H1 (cell line): ENCODE results near the gene MEI1. TPM values are rescaled to one million over a fixed set of nuclear protein-coding genes. Genes with fewer than 3 reads are reported as not detected.

Source experiments
- CTCF ChIA-PET: fragments of 300-600 bp; sonication (Branson Sonifier 250); formaldehyde crosslinking; loops from one replicate; lab custom pipeline; 2021; ENCODE audit not compliant: partially characterized antibody; lab: Charles Lee
- POLR2A ChIA-PET: fragments of 300-600 bp; sonication (Branson Sonifier 250); formaldehyde crosslinking; loops from one replicate; lab custom pipeline; 2021; ENCODE audit warnings: inconsistent platforms; ENCODE audit not compliant: partially characterized antibody; lab: Charles Lee
- DNase-seq, 2 experiments: peaks; one replicate each; pipeline versions ENCODE4 v3.0.0 to v3.0.0-alpha.2; 2010 to 2022; ENCODE audit warnings: low spot score in 2 of 2, low read depth in 1 of 2, mixed read lengths in 1 of 2
- FAIRE-seq: peaks from 2 replicates; lab custom pipeline; 2011; peaks lifted over from hg19 to GRCh38; lab: Jason Lieb, UNC
- H2AFZ ChIP-seq: 2 replicates; pipeline ENCODE4 v1.8.1; 2012; ENCODE audit warnings: low read length, inconsistent platforms
- H2AK5ac ChIP-seq: 2 replicates; pipeline ENCODE4 v1.6.1; 2013; ENCODE audit warnings: low read depth, low read length
- H2BK120ac ChIP-seq: replicated peaks from 2 replicates; pipeline ENCODE3; 2013; ENCODE audit warnings: low read depth, low read length, inconsistent platforms
- H2BK12ac ChIP-seq: 2 replicates; pipeline ENCODE4 v1.6.1; 2013; ENCODE audit warnings: low read depth, low read length
- H2BK15ac ChIP-seq: 2 replicates; pipeline ENCODE4 v1.6.1; 2013; ENCODE audit warnings: low read length
- H2BK20ac ChIP-seq: 2 replicates; pipeline ENCODE4 v1.6.1; 2013; ENCODE audit warnings: low read length
- H2BK5ac ChIP-seq: 2 replicates; pipeline ENCODE4 v1.6.1; 2013; ENCODE audit warnings: low read depth, low read length
- H3K14ac ChIP-seq: 2 replicates; pipeline ENCODE4 v1.6.1; 2013; ENCODE audit warnings: inconsistent platforms; ENCODE audit not compliant: insufficient read length
- H3K18ac ChIP-seq: 2 replicates; pipeline ENCODE4 v1.6.1; 2013; ENCODE audit warnings: low read length; ENCODE audit errors: extremely low read depth
- H3K23ac ChIP-seq: 2 replicates; pipeline ENCODE4 v1.6.1; 2013; ENCODE audit warnings: inconsistent platforms; ENCODE audit not compliant: insufficient read length
- H3K23me2 ChIP-seq: 2 replicates; pipeline ENCODE4 v1.6.1; 2013; ENCODE audit warnings: low read depth, low read length
- H3K27ac ChIP-seq: 2 replicates; pipeline ENCODE4 v1.6.1; 2011; ENCODE audit warnings: low read depth, low read length, inconsistent platforms
- H3K27me3 ChIP-seq, 4 experiments: replicated peaks in 1 of 4; 1 replicate in 1 of 4; 2 replicates in 3 of 4; pipeline versions ENCODE4 v1.6.1 to v1.8.1; 2011 to 2013; ENCODE audit warnings: low read length in 3 of 4, mild to moderate bottlenecking in 3 of 4, inconsistent platforms in 2 of 4, mixed read lengths in 2 of 4, moderate library complexity in 1 of 4; ENCODE audit not compliant: control insufficient read depth in 3 of 4, insufficient read depth in 3 of 4; ENCODE audit errors: extremely low read depth in 1 of 4
- H3K36me3 ChIP-seq, 4 experiments: 2 replicates each; pipeline versions ENCODE4 v1.6.1 to v1.8.1; 2011 to 2013; ENCODE audit warnings: mild to moderate bottlenecking in 4 of 4, low read length in 3 of 4, moderate library complexity in 2 of 4, control low read depth in 1 of 4, inconsistent platforms in 1 of 4; ENCODE audit not compliant: insufficient read depth in 4 of 4, control insufficient read depth in 2 of 4
- H3K4ac ChIP-seq: replicated peaks from 2 replicates; pipeline ENCODE3; 2013; ENCODE audit warnings: low read length, low read depth, mixed read lengths, inconsistent platforms; ENCODE audit not compliant: insufficient read length
- H3K4me1 ChIP-seq, 4 experiments: replicated peaks in 1 of 4; 1 replicate in 1 of 4; 2 replicates in 3 of 4; pipeline versions ENCODE4 v1.6.1 to v1.8.1; 2011 to 2013; ENCODE audit warnings: low read length in 3 of 4, inconsistent platforms in 2 of 4, mixed read lengths in 1 of 4; ENCODE audit not compliant: insufficient read depth in 4 of 4, control insufficient read depth in 3 of 4
- H3K4me2 ChIP-seq, 2 experiments: 2 replicates each; pipeline versions ENCODE4 v1.6.1 to v1.8.1; 2011 to 2013; ENCODE audit warnings: low read depth in 2 of 2, low read length in 2 of 2, control low read depth in 1 of 2, inconsistent platforms in 1 of 2, mild to moderate bottlenecking in 1 of 2; ENCODE audit not compliant: insufficient read depth in 1 of 2
- H3K4me3 ChIP-seq, 4 experiments: fragments of 200-600, 300-600 bp in 1 of 4; sonication (generic), shearing (Covaris generic), sonication (Bioruptor Twin) in 1 of 4; 2 replicates each; pipeline versions ENCODE4 v1.5.1 to v1.8.1; 2011 to 2016; ENCODE audit warnings: low read length in 4 of 4, low read depth in 3 of 4, control low read depth in 2 of 4, inconsistent platforms in 2 of 4, mild to moderate bottlenecking in 2 of 4, mixed read lengths in 1 of 4, moderate library complexity in 1 of 4; ENCODE audit not compliant: insufficient read depth in 2 of 4; ENCODE audit errors: extremely low read depth in 1 of 4
- H3K56ac ChIP-seq: replicated peaks from 2 replicates; pipeline ENCODE3; 2013; ENCODE audit warnings: low read depth, mild to moderate bottlenecking, mixed read lengths, low read length, inconsistent platforms; ENCODE audit not compliant: insufficient read length
- H3K79me1 ChIP-seq: 2 replicates; pipeline ENCODE4 v1.6.1; 2013; ENCODE audit warnings: low read depth, low read length, control low read depth
- H3K79me2 ChIP-seq, 2 experiments: 2 replicates each; pipeline versions ENCODE4 v1.6.1 to v1.8.1; 2012 to 2013; ENCODE audit warnings: low read length in 2 of 2, mild to moderate bottlenecking in 2 of 2, inconsistent platforms in 1 of 2; ENCODE audit not compliant: insufficient read depth in 2 of 2, control insufficient read depth in 1 of 2
- H3K9ac ChIP-seq, 4 experiments: replicated peaks in 1 of 4; 1 replicate in 1 of 4; 2 replicates in 3 of 4; pipeline versions ENCODE4 v1.6.1 to v1.8.1; 2011 to 2013; ENCODE audit warnings: low read depth in 3 of 4, low read length in 3 of 4, control low read depth in 2 of 4, mild to moderate bottlenecking in 2 of 4, moderate library complexity in 2 of 4, inconsistent platforms in 1 of 4; ENCODE audit errors: extremely low read depth in 1 of 4
- H3K9me3 ChIP-seq, 2 experiments: 2 replicates each; pipeline versions ENCODE4 v1.6.1 to v1.8.1; 2012 to 2013; ENCODE audit warnings: mild to moderate bottlenecking in 2 of 2, moderate library complexity in 2 of 2, control low read depth in 1 of 2, inconsistent platforms in 1 of 2, low read depth in 1 of 2, low read length in 1 of 2, mixed read lengths in 1 of 2; ENCODE audit not compliant: insufficient read depth in 2 of 2
- H4K20me1 ChIP-seq, 2 experiments: replicated peaks in 1 of 2; 2 replicates each; pipeline versions ENCODE3 to v1.8.1; 2011 to 2013; ENCODE audit warnings: inconsistent platforms in 2 of 2, low read length in 2 of 2, mild to moderate bottlenecking in 1 of 2; ENCODE audit not compliant: insufficient read depth in 2 of 2, control insufficient read depth in 1 of 2
- H4K5ac ChIP-seq: 2 replicates; pipeline ENCODE4 v1.6.1; 2013; ENCODE audit warnings: low read length, low read depth, mixed read lengths, inconsistent platforms; ENCODE audit not compliant: insufficient read length
- H4K8ac ChIP-seq: 2 replicates; pipeline ENCODE4 v1.8.0; 2013; ENCODE audit warnings: mild to moderate bottlenecking, moderate library complexity, low read length, inconsistent platforms; ENCODE audit not compliant: insufficient read depth; ENCODE audit errors: extremely low read depth
- H4K91ac ChIP-seq: replicated peaks from 2 replicates; pipeline ENCODE3; 2013; ENCODE audit warnings: low read length, mixed read lengths, inconsistent platforms; ENCODE audit not compliant: insufficient read length
- CBX5 ChIP-seq: fragments of 300-800, 300-1000 bp; sonication (generic); IDR thresholded peaks from 2 replicates; pipeline ENCODE4 v1.7.1; 2016; ENCODE audit warnings: antibody characterized with exemption, low read length, low read depth
- CBX8 ChIP-seq: fragments of 300-800, 300-1000 bp; sonication (generic); IDR thresholded peaks from 2 replicates; pipeline ENCODE4 v1.7.1; 2016; ENCODE audit warnings: low read depth, low read length, borderline replicate concordance
- GTF2F1 ChIP-seq: IDR thresholded peaks from 2 replicates; pipeline ENCODE4 v1.6.1; 2012; ENCODE audit warnings: low read depth, low read length, improper control_type of control experiment, borderline replicate concordance
- MAFK ChIP-seq: IDR thresholded peaks from 2 replicates; pipeline ENCODE4 v1.6.1; 2012; ENCODE audit warnings: low read depth, mild to moderate bottlenecking, improper control_type of control experiment, low read length
- PHF8 ChIP-seq: fragments of 200-600 bp; sonication (generic); conservative IDR thresholded peaks from 2 replicates; pipeline ENCODE4 v1.7.1; 2012; ENCODE audit warnings: low read depth, mild to moderate bottlenecking, inconsistent platforms, low read length, moderate library complexity
- POU5F1 ChIP-seq: IDR thresholded peaks from 2 replicates; pipeline ENCODE4 v1.6.1; 2011; ENCODE audit warnings: low read depth, mild to moderate bottlenecking, low read length, moderate library complexity
- RXRA ChIP-seq: IDR thresholded peaks from 2 replicates; pipeline ENCODE4 v1.6.1; 2011; ENCODE audit warnings: low read depth, mild to moderate bottlenecking, low read length, moderate library complexity; ENCODE audit not compliant: insufficient read depth
- SP1 ChIP-seq: IDR thresholded peaks from 2 replicates; pipeline ENCODE4 v1.6.1; 2011; ENCODE audit warnings: low read depth, low read length
- TBP ChIP-seq: IDR thresholded peaks from 2 replicates; pipeline ENCODE4 v1.6.1; 2011; ENCODE audit warnings: low read depth, low read length, improper control_type of control experiment
- TEAD4 ChIP-seq: IDR thresholded peaks from 2 replicates; pipeline ENCODE4 v1.6.1; 2012; ENCODE audit warnings: low read depth, low read length, inconsistent platforms, mixed read lengths
- USF2 ChIP-seq: IDR thresholded peaks from 2 replicates; pipeline ENCODE4 v1.6.1; 2011; ENCODE audit warnings: low read length, improper control_type of control experiment
- YY1 ChIP-seq: IDR thresholded peaks from 2 replicates; pipeline ENCODE4 v1.6.1; 2011; ENCODE audit warnings: low read depth, mild to moderate bottlenecking, low read length
- ZNF274 ChIP-seq: IDR thresholded peaks from 2 replicates; pipeline ENCODE4 v1.7.0; 2012; ENCODE audit warnings: low read length, borderline replicate concordance; ENCODE audit errors: extremely low read depth
- WGBS, 2 experiments: shearing (Covaris generic) in 1 of 2; methylation state at CpG; one replicate each; pipeline versions ENCODE4 v1.1.6 to v1.1.7; 2013 to 2015; ENCODE audit warnings: low lambda C conversion rate in 2 of 2, mixed read lengths in 2 of 2, inconsistent platforms in 1 of 2, low coverage in 1 of 2, missing lambda C conversion rate in 1 of 2; ENCODE audit not compliant: insufficient replicate concordance in 2 of 2, insufficient coverage in 1 of 2, insufficient read length in 1 of 2; ENCODE audit errors: extremely low coverage in 1 of 2, missing lambda C conversion rate in 1 of 2; 5-methylcytosine and 5-hydroxymethylcytosine counted together
- polyA plus RNA-seq, 7 experiments: library from polyadenylated mRNA; depleted of rRNA in 3 of 7; stranded (reverse) in 5 of 7; unstranded in 2 of 7; fragments of >200 nt in 5 of 7; fragments of 200-250 nt in 2 of 7; gene quantifications; 1 replicate in 5 of 7; 2 replicates in 1 of 7; 4 replicates in 1 of 7; pipeline versions ENCODE4 v1.2.1 to v1.2.3, GENCODE V29; 2011 to 2013; ENCODE audit warnings: missing spikeins in 2 of 7, mixed read lengths in 2 of 7
- total RNA-seq: library from RNA; stranded (reverse); fragmentation: NEBNext Ultra II Directional; extraction: Animal tissue kit (Norgen Biotek cat#: 25700); gene quantifications from 2 replicates; pipeline ENCODE4 v1.2.1, GENCODE V29; 2021

MEI1 gene
- total and polyA plus RNA-seq, 2 of the 8 experiments (the other 6 are each of a cell fraction or from before 2014, with no cell fraction given), result 0.27 to 0.54 TPM

GRCh38 chr22:41683052-41683451 is 16.3 kb upstream of the MEI1 start:
- H4K91ac ChIP-seq, result no peak overlapping the region
- H2BK5ac ChIP-seq, result no peak overlapping the region
- no peak overlapping the region for H3K23ac ChIP-seq
- POLR2A ChIA-PET, result no interaction called here
- no peak overlapping the region for H3K4ac ChIP-seq
- H2BK15ac ChIP-seq, result no peak overlapping the region
- peaks cover 0 to 3% (median 2%) of the 10 kb centered on the region in 4 experiments; a peak in 5 of 7 replicates for H3K4me1 ChIP-seq
- H2AK5ac ChIP-seq, result no peak overlapping the region
- no peak overlapping the region for H2AFZ ChIP-seq
- no peak overlapping the region for H2BK12ac ChIP-seq
- peak overlapping the region; percentile 65 to 88 (median 75); a peak in 5 of 8 replicates for H3K4me3 ChIP-seq
- H2BK120ac ChIP-seq, result no peak overlapping the region
- CTCF ChIA-PET, result interaction anchor here (0.6 to 2.2 kb wide), 2 partner anchors 14 to 218 kb away, joined by 5 to 8 read pairs; no protein-coding TSS in a partner anchor
- H3K79me2 ChIP-seq, result peaks cover 18 to 87% of the 10 kb centered on the region in 2 experiments
- DNase-seq, result no peak
- H3K27ac ChIP-seq, result peak overlapping the region; percentile 73; the same call in 1 of the 2 replicates
- peaks cover 12% of the 10 kb centered on the region; the same call in 1 of the 2 replicates for H3K79me1 ChIP-seq
- no peak overlapping the region; the same call in 1 of the 2 replicates for H4K8ac ChIP-seq
- 92% methylated on average over 8 of the region's 9 CpGs; no CpG with 5 or more reads in 1 of the 2 experiments for WGBS, 2 experiments
- H3K27me3 ChIP-seq, result no peaks in the 10 kb centered on the region
- H3K14ac ChIP-seq, result no peak overlapping the region
- no peak overlapping the region for H3K56ac ChIP-seq
- H3K36me3 ChIP-seq, result peaks cover 2 to 26% (median 16%) of the 10 kb centered on the region in 4 experiments; a peak in 7 of 8 replicates
- peak overlapping the region; percentile 62 to 67 for H3K4me2 ChIP-seq
- H3K9ac ChIP-seq, result peak overlapping the region in 2 of 4 experiments; percentile 57 to 63; a peak in 2 of 7 replicates
- H4K5ac ChIP-seq, result no peak overlapping the region
- H3K9me3 ChIP-seq, result no peaks in the 10 kb centered on the region
- H3K18ac ChIP-seq, result no peak overlapping the region
- FAIRE-seq, result no peak
- no peak overlapping the region for H2BK20ac ChIP-seq
- H4K20me1 ChIP-seq, result peaks cover 0 to 15% of the 10 kb centered on the region in 2 experiments
- H3K23me2 ChIP-seq, result peaks cover 6% of the 10 kb centered on the region
- TF ChIP-seq PHF8, result no peak
- TF ChIP-seq CBX8, result no peak
- TF ChIP-seq SP1, result no peak
- TF ChIP-seq CBX5, result no peak
- no peak for TF ChIP-seq GTF2F1
- TF ChIP-seq POU5F1, result no peak
- TF ChIP-seq TEAD4, result no peak
- no peak for TF ChIP-seq ZNF274
- TF ChIP-seq USF2, result no peak
- no peak for TF ChIP-seq TBP
- TF ChIP-seq MAFK, result no peak
- TF ChIP-seq YY1, result no peak
- no peak for TF ChIP-seq RXRA
